Transverse colon (tissue), 4 donors: ENCODE results near the gene SDF2. TPM values are rescaled to one million over a fixed set of nuclear protein-coding genes. Genes with fewer than 3 reads are reported as not detected.

Experiments used
- DNase-seq: peaks from one replicate; pipeline ENCODE4 v3.0.0-alpha.2; 2019
- H3K27ac ChIP-seq, 4 donors: fragments of 200-600 bp; sonication (generic); 2 replicates each; pipeline ENCODE4 v1.5.1; 2016 to 2018; ENCODE audit warnings: inconsistent platforms in 4 of 4
- H3K27me3 ChIP-seq: fragments of 200-600 bp; sonication (generic); 2 replicates; pipeline ENCODE4 v1.5.1; 2017; ENCODE audit warnings: inconsistent platforms
- H3K36me3 ChIP-seq, 4 donors: fragments of 200-600 bp; sonication (generic); 2 replicates each; pipeline ENCODE4 v1.5.1; 2017 to 2019; ENCODE audit warnings: inconsistent platforms in 4 of 4
- H3K4me1 ChIP-seq, 4 donors: fragments of 200-600 bp; sonication (generic); 2 replicates each; pipeline ENCODE4 v1.5.1; 2017 to 2020; ENCODE audit warnings: inconsistent platforms in 4 of 4
- H3K4me3 ChIP-seq, 4 donors: fragments of 200-600 bp; sonication (generic); 1 replicate in 1 of 4; 2 replicates in 3 of 4; pipeline versions ENCODE4 v1.5.1 to v1.6.1; 2017 to 2019; ENCODE audit warnings: inconsistent platforms in 4 of 4
- H3K9me3 ChIP-seq, 2 donors: fragments of 200-600 bp; sonication (generic); 2 replicates each; pipeline ENCODE4 v1.5.1; 2017 to 2019; ENCODE audit warnings: inconsistent platforms in 2 of 2
- EP300 ChIP-seq: sonication (generic); formaldehyde crosslinking; IDR thresholded peaks from one replicate; pipeline ENCODE4 v1.6.1; 2017; ENCODE audit warnings: antibody characterized with exemption, low read depth
- POLR2A ChIP-seq: fragments of 450-650 bp; IDR thresholded peaks from one replicate; pipeline ENCODE4 v1.6.1; 2016; ENCODE audit warnings: antibody characterized with exemption, mild to moderate bottlenecking, moderate library complexity
- POLR2AphosphoS5 ChIP-seq, 3 donors: sonication (generic); formaldehyde crosslinking; IDR thresholded peaks; one replicate each; pipeline ENCODE4 v1.6.1; 2016; ENCODE audit warnings: antibody characterized with exemption in 3 of 3
- WGBS, 2 donors: methylation state at CpG; one replicate each; pipeline ENCODE4 v1.1.5; 2018; ENCODE audit warnings: low coverage in 1 of 2; 5-methylcytosine and 5-hydroxymethylcytosine counted together
- in situ Hi-C, 4 donors: fragments of 200-750 bp; cut with MboI; loops; one replicate each; pipeline versions ENCODE4 v1.15.0 to v1.15.1; 2017; ENCODE audit warnings: low sequenced_read_pairs in 3 of 4, low pct_ligation_motif_present in 1 of 4, low pct_unique_long_range_greater_than_20kb in 1 of 4
- intact Hi-C: fragments of 100-400 bp; cut with DNase I; formaldehyde crosslinking; loops from one replicate; pipeline ENCODE4 v1.15.1; 2023; ENCODE audit warnings: low total_unique reads
- total RNA-seq, 4 donors: library from RNA; depleted of rRNA; stranded (reverse); fragments of >200 nt; gene quantifications; one replicate each; pipeline ENCODE4 v1.1.0, GENCODE V29; 2016
- TF ChIP-seq, protein P1 (sequence below), 5 experiments: fragments of 200-600 bp in 3 of 5; fragments of 450-650 bp in 2 of 5; sonication (generic) in 3 of 5; IDR thresholded peaks; 1 replicate in 2 of 5; 2 replicates in 3 of 5; pipeline ENCODE4 v1.5.1; 2016 to 2017; ENCODE audit warnings: antibody characterized with exemption in 5 of 5, inconsistent platforms in 3 of 5, mild to moderate bottlenecking in 2 of 5, moderate library complexity in 1 of 5

SDF2 gene
- total RNA-seq, 4 donors from 2014 or later, result 32.2 to 69.9 (median 49.1) TPM

DNA sequence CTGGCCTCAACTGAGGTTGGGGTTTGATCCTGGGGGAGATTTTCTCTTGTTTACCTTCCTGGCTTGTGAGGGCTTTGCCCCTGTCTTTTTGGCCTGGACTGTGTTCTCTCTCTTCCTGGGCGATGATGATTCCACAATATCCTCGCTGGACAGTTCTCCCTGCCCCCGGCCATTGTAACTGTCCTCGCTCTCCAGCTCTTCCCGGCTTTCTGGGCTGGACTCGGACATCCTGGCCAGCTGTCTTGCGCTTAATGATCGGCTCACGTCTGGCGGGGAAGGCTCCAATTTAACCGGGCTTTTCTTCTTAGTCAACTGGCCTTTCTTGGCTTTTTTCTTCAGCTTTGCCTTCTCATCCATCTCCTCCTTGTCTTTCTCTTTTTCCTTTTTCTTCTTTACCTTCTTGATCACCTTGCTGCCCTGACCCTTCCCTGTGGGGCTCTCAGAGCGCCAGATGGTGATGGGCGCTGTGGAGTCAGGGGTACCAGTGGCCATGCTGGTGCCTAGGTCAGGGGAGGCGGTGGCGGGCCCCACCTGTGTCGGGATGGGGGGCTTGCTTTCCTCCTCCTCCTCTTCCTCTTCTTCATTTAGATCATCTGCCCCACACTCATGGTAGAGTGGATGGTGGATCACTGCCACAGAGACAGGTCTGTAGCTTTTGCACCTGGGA, 42.0 kb upstream of the SDF2 start:
- Histone ChIP-seq H3K4me1 (peaks cover 0 to 5% (median 3%) of the 10 kb centered on the region in 4 donors), H3K4me3 (no peak overlapping the region), H3K27me3 (no peaks in the 10 kb centered on the region), H3K36me3 (peaks cover 0 to 48% (median 6%) of the 10 kb centered on the region in 4 donors), H3K9me3 (no peaks in the 10 kb centered on the region), H3K27ac (no peak overlapping the region)
- no peak for DNase-seq
- 80 to 85% methylated on average over 7 to 16 of the region's 16 CpGs for WGBS, 2 donors
- in situ Hi-C loops (no loop called here), intact Hi-C loops (no loop called here)
- TF ChIP-seq, protein P1, sequence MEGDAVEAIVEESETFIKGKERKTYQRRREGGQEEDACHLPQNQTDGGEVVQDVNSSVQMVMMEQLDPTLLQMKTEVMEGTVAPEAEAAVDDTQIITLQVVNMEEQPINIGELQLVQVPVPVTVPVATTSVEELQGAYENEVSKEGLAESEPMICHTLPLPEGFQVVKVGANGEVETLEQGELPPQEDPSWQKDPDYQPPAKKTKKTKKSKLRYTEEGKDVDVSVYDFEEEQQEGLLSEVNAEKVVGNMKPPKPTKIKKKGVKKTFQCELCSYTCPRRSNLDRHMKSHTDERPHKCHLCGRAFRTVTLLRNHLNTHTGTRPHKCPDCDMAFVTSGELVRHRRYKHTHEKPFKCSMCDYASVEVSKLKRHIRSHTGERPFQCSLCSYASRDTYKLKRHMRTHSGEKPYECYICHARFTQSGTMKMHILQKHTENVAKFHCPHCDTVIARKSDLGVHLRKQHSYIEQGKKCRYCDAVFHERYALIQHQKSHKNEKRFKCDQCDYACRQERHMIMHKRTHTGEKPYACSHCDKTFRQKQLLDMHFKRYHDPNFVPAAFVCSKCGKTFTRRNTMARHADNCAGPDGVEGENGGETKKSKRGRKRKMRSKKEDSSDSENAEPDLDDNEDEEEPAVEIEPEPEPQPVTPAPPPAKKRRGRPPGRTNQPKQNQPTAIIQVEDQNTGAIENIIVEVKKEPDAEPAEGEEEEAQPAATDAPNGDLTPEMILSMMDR (IDR thresholded peaks at IDR 0.05), result no peak
- TF ChIP-seq POLR2AphosphoS5 (IDR thresholded peaks at IDR 0.05) (no peak), EP300 (no peak), POLR2A (no peak)

GRCh38 chr17:28702752-28703150, 41.0 kb upstream of the SDF2 start:
- DNase-seq, result no peak
- peaks cover 4 to 11% (median 10%) of the 10 kb centered on the region in 4 donors for H3K4me1 ChIP-seq
- H3K9me3 ChIP-seq, result no peaks in the 10 kb centered on the region
- H3K27ac ChIP-seq, result no peak overlapping the region
- H3K27me3 ChIP-seq, result no peaks in the 10 kb centered on the region
- TF ChIP-seq EP300 (no peak), POLR2AphosphoS5 (IDR thresholded peaks at IDR 0.05) (no peak), POLR2A (no peak)
- TF ChIP-seq, protein P1 (IDR thresholded peaks at IDR 0.05), result no peak
- no peak overlapping the region for H3K4me3 ChIP-seq
- in situ Hi-C loops, result no loop called here
- 80 to 90% methylated on average over 2 to 3 of the region's 3 CpGs for WGBS, 2 donors
- intact Hi-C loops, result no loop called here
- H3K36me3 ChIP-seq, result peaks cover 0 to 54% (median 8%) of the 10 kb centered on the region in 4 donors

DNA sequence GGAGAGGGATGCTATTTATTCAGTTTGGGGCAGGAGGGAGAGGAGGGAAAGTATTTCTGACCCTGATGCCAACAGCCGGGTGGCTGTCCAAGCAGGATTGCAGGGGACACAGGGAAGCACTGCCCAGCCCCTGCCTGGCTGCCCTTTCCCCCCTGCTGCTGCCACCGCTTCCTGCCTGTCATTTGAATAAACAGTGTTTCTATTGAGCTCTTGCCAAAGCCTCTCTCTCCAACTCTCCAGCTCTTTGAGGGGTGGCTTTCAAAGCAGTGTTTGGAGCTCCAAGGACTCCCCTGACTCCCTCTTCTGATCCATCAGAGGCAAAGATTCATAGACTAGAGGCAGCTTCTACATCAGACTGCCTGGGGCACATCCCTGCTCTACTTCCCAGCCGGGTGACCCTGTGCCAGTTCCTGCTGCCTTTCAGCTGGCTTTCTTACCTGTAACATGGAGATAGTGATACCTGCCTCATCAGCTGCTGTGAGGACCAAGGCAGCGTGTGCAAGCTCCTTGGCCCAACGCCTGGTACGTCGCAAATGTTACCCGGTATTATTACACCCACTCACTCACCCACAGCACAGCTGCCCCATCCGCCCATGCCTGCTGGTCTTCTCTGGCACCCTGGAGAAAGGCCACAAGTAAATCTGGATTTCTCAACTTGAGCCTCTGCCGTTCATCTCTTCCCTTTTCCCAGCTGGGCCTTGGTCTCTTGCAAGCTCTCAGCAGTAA, 40.5 kb upstream of the SDF2 start:
- Histone ChIP-seq H3K27ac (no peak overlapping the region), H3K9me3 (no peaks in the 10 kb centered on the region), H3K36me3 (peaks cover 0 to 54% (median 10%) of the 10 kb centered on the region in 4 donors), H3K27me3 (no peaks in the 10 kb centered on the region), H3K4me1 (peaks cover 8 to 16% (median 13%) of the 10 kb centered on the region in 4 donors), H3K4me3 (no peak overlapping the region)
- intact Hi-C loops, result no loop called here
- TF ChIP-seq, protein P1 (IDR thresholded peaks at IDR 0.05), result no peak
- no peak for TF ChIP-seq EP300
- TF ChIP-seq POLR2AphosphoS5 (IDR thresholded peaks at IDR 0.05), result no peak
- no peak for TF ChIP-seq POLR2A
- in situ Hi-C loops, result no loop called here
- WGBS, 2 donors, result 77 to 100% methylated on average over 1 to 10 of the region's 10 CpGs
- DNase-seq, result no peak

GRCh38 chr17:28700830-28701492, 39.3 kb upstream of the SDF2 start:
- no peak for DNase-seq
- peaks cover 8 to 20% (median 13%) of the 10 kb centered on the region in 4 donors for H3K4me1 ChIP-seq
- intact Hi-C loops (no loop called here), in situ Hi-C loops (no loop called here)
- H3K36me3 ChIP-seq, result peaks cover 0 to 59% (median 15%) of the 10 kb centered on the region in 4 donors
- H3K27me3 ChIP-seq, result no peaks in the 10 kb centered on the region
- H3K27ac ChIP-seq, result no peak overlapping the region
- TF ChIP-seq, protein P1 (IDR thresholded peaks at IDR 0.05), result no peak
- TF ChIP-seq POLR2AphosphoS5 (IDR thresholded peaks at IDR 0.05), result no peak
- no peak for TF ChIP-seq EP300
- no peak for TF ChIP-seq POLR2A
- H3K9me3 ChIP-seq, result no peaks in the 10 kb centered on the region
- 95% methylated on average over 10 of the region's 10 CpGs; no CpG with 5 or more reads in 1 of the 2 donors for WGBS, 2 donors
- no peak overlapping the region for H3K4me3 ChIP-seq
